Mesendoderm (in vitro differentiated cells): ENCODE measurements around the gene LRRC7.
"Not testable (repeated sequence)": the region's sequence is repeated elsewhere in the genome, so short reads cannot be mapped to it uniquely, and the experiment has no call there.

Experiments used
- DNase-seq: peaks from one replicate; pipeline ENCODE4 v3.0.0; 2013
- H2AK5ac ChIP-seq: 2 replicates; pipeline ENCODE4 v1.6.1; 2013; ENCODE audit warnings: low read length, inconsistent platforms
- H2BK120ac ChIP-seq: 2 replicates; pipeline ENCODE4 v1.6.1; 2013; ENCODE audit warnings: low read depth, mild to moderate bottlenecking, low read length, moderate library complexity, mixed read lengths
- H2BK15ac ChIP-seq: replicated peaks from 2 replicates; pipeline ENCODE4 v1.6.1; 2013; ENCODE audit warnings: low read depth, mild to moderate bottlenecking, moderate library complexity
- H2BK5ac ChIP-seq: 2 replicates; pipeline ENCODE4 v1.6.1; 2013; ENCODE audit warnings: low read length, inconsistent platforms
- H3K18ac ChIP-seq: 2 replicates; pipeline ENCODE4 v1.6.1; 2013; ENCODE audit warnings: mild to moderate bottlenecking, low read length, mixed read lengths
- H3K23ac ChIP-seq: one replicate; pipeline ENCODE4 v1.6.1; 2013; ENCODE audit warnings: low read length
- H3K27ac ChIP-seq: 2 replicates; pipeline ENCODE4 v1.5.1; 2013; ENCODE audit warnings: low read depth, mild to moderate bottlenecking, inconsistent platforms, low read length, moderate library complexity
- H3K27me3 ChIP-seq: 2 replicates; pipeline ENCODE4 v1.6.1; 2013; ENCODE audit warnings: low read length, control low read depth, mild to moderate bottlenecking, inconsistent platforms; ENCODE audit not compliant: insufficient read depth, poor library complexity
- H3K36me3 ChIP-seq: 2 replicates; pipeline ENCODE4 v1.6.1; 2013; ENCODE audit warnings: low read length, inconsistent platforms; ENCODE audit not compliant: control insufficient read depth, insufficient read depth
- H3K4ac ChIP-seq: one replicate; pipeline ENCODE4 v1.6.1; 2013; ENCODE audit warnings: low read depth, mild to moderate bottlenecking, low read length, moderate library complexity
- H3K4me1 ChIP-seq: 2 replicates; pipeline ENCODE4 v1.6.1; 2013; ENCODE audit warnings: low read depth, low read length, inconsistent platforms; ENCODE audit not compliant: control insufficient read depth
- H3K4me2 ChIP-seq: 2 replicates; pipeline ENCODE4 v1.6.1; 2013; ENCODE audit warnings: low read length
- H3K4me3 ChIP-seq: 2 replicates; pipeline ENCODE4 v1.5.1; 2013; ENCODE audit warnings: mild to moderate bottlenecking, low read length
- H3K56ac ChIP-seq: one replicate; pipeline ENCODE4 v1.6.1; 2013; ENCODE audit warnings: low read length
- H3K79me1 ChIP-seq: 2 replicates; pipeline ENCODE4 v1.6.1; 2013; ENCODE audit warnings: low read length, inconsistent platforms
- H3K79me2 ChIP-seq: 2 replicates; pipeline ENCODE4 v1.6.1; 2013; ENCODE audit warnings: mild to moderate bottlenecking, low read length; ENCODE audit not compliant: control insufficient read depth, insufficient read depth
- H3K9ac ChIP-seq: 2 replicates; pipeline ENCODE4 v1.6.1; 2013; ENCODE audit warnings: low read length, inconsistent platforms
- H4K5ac ChIP-seq: one replicate; pipeline ENCODE4 v1.6.1; 2013; ENCODE audit warnings: low read length
- H4K8ac ChIP-seq: one replicate; pipeline ENCODE4 v1.6.1; 2013; ENCODE audit warnings: low read depth, mild to moderate bottlenecking, control low read depth, low read length, moderate library complexity
- WGBS: extraction: QIAGEN DNeasy Blood & Tissue Kit; methylation state at CpG from one replicate; pipeline ENCODE4 v1.1.7; 2013; ENCODE audit warnings: low lambda C conversion rate, missing lambda C conversion rate; ENCODE audit not compliant: insufficient coverage; ENCODE audit errors: extremely low coverage; 5-methylcytosine and 5-hydroxymethylcytosine counted together

The LRRC7 gene

GRCh38 chr1:69862906-69863305 is 295.2 kb downstream of the LRRC7 start:
- no peak overlapping the region for H3K27ac ChIP-seq

GRCh38 chr1:69863704-69864103 is 296.0 kb downstream of the LRRC7 start:
- no peak overlapping the region for H3K4ac ChIP-seq
- no peak overlapping the region for H3K4me3 ChIP-seq
- H3K79me2 ChIP-seq, result no peaks in the 10 kb centered on the region
- H3K27me3 ChIP-seq, result no peaks in the 10 kb centered on the region
- H2BK5ac ChIP-seq, result no peak overlapping the region
- no peak overlapping the region for H4K5ac ChIP-seq
- H3K18ac ChIP-seq, result no peak overlapping the region
- no peak overlapping the region for H2AK5ac ChIP-seq
- no peak overlapping the region for H3K4me2 ChIP-seq
- H4K8ac ChIP-seq, result no peak overlapping the region
- H3K9ac ChIP-seq, result no peak overlapping the region
- H2BK120ac ChIP-seq, result no peak overlapping the region
- H2BK15ac ChIP-seq, result no peak overlapping the region
- no peak overlapping the region for H3K27ac ChIP-seq
- no peak overlapping the region for H3K56ac ChIP-seq
- no peak overlapping the region for H3K23ac ChIP-seq
- no CpG with 5 or more reads among the region's 1 CpG for WGBS
- no peaks in the 10 kb centered on the region for H3K36me3 ChIP-seq
- no peaks in the 10 kb centered on the region for H3K4me1 ChIP-seq
- no peak for DNase-seq
- H3K79me1 ChIP-seq, result no peaks in the 10 kb centered on the region

More at GRCh38 chr1:69862906-69863305, 295.2 kb downstream of the LRRC7 start:
- H3K4me1 ChIP-seq, result no peaks in the 10 kb centered on the region
- H3K79me2 ChIP-seq, result no peaks in the 10 kb centered on the region
- no peak overlapping the region for H3K9ac ChIP-seq
- no peak overlapping the region for H3K23ac ChIP-seq
- no peaks in the 10 kb centered on the region for H3K79me1 ChIP-seq
- H4K8ac ChIP-seq, result no peak overlapping the region
- WGBS, result no CpG with 5 or more reads among the region's 1 CpG
- no peak overlapping the region for H3K4ac ChIP-seq
- no peaks in the 10 kb centered on the region for H3K27me3 ChIP-seq
- H2AK5ac ChIP-seq, result no peak overlapping the region
- H4K5ac ChIP-seq, result no peak overlapping the region
- H2BK120ac ChIP-seq, result no peak overlapping the region
- H3K4me2 ChIP-seq, result no peak overlapping the region
- no peaks in the 10 kb centered on the region for H3K36me3 ChIP-seq
- no peak overlapping the region for H3K56ac ChIP-seq
- H2BK15ac ChIP-seq, result no peak overlapping the region
- H3K4me3 ChIP-seq, result no peak overlapping the region
- H2BK5ac ChIP-seq, result no peak overlapping the region
- DNase-seq, result no peak
- no peak overlapping the region for H3K18ac ChIP-seq

- Histone ChIP-seq H4K8ac (no peak overlapping the region), H3K4ac (no peak overlapping the region), H3K4me3 (no peak overlapping the region), H3K4me1 (no peaks in the 10 kb centered on the region), H3K79me2 (no peaks in the 10 kb centered on the region), H3K4me2 (no peak overlapping the region), H2AK5ac (no peak overlapping the region), H3K23ac (no peak overlapping the region), H2BK120ac (no peak overlapping the region), H3K27me3 (no peaks in the 10 kb centered on the region), H3K56ac (no peak overlapping the region), H3K18ac (no peak overlapping the region), H2BK5ac (no peak overlapping the region), H3K79me1 (no peaks in the 10 kb centered on the region), H3K27ac (no peak overlapping the region), H4K5ac (no peak overlapping the region), H2BK15ac (no peak overlapping the region), H3K9ac (no peak overlapping the region), H3K36me3 (no peaks in the 10 kb centered on the region)
- DNase-seq, result no peak
- no CpG with 5 or more reads among the region's 3 CpGs for WGBS
Measured at GRCh38 chr1:69871412-69871811, 303.7 kb downstream of the LRRC7 start.

GRCh38 chr1:69878338-69878737 is 310.6 kb downstream of the LRRC7 start:
- Histone ChIP-seq H3K4me3 (no peak overlapping the region), H3K4me1 (no peaks in the 10 kb centered on the region), H3K18ac (no peak overlapping the region), H3K27ac (no peak overlapping the region), H3K9ac (no peak overlapping the region), H3K27me3 (no peaks in the 10 kb centered on the region), H3K36me3 (no peaks in the 10 kb centered on the region), H3K56ac (no peak overlapping the region), H2AK5ac (no peak overlapping the region), H2BK5ac (no peak overlapping the region), H4K5ac (no peak overlapping the region), H3K23ac (no peak overlapping the region), H3K79me2 (no peaks in the 10 kb centered on the region), H3K4me2 (no peak overlapping the region), H3K4ac (no peak overlapping the region), H3K79me1 (no peaks in the 10 kb centered on the region), H2BK15ac (no peak overlapping the region), H2BK120ac (no peak overlapping the region), H4K8ac (no peak overlapping the region)
- DNase-seq, result peak; percentile 2
- WGBS, result no CpG with 5 or more reads among the region's 3 CpGs

- not testable (repeated sequence) for H3K56ac ChIP-seq, DNase-seq, H3K79me1 ChIP-seq, H3K79me2 ChIP-seq, H3K4me2 ChIP-seq, H3K27me3 ChIP-seq, H2BK120ac ChIP-seq, H3K18ac ChIP-seq, H4K5ac ChIP-seq, H3K36me3 ChIP-seq, H4K8ac ChIP-seq, H3K4me1 ChIP-seq, H2BK15ac ChIP-seq, H3K9ac ChIP-seq, H2AK5ac ChIP-seq, H3K4me3 ChIP-seq, H3K27ac ChIP-seq, H3K4ac ChIP-seq, H2BK5ac ChIP-seq, H3K23ac ChIP-seq
- no CpG with 5 or more reads among the region's 14 CpGs for WGBS
Measured at GRCh38 chr1:69888016-69888415, 320.3 kb downstream of the LRRC7 start.

- no peak overlapping the region for H4K8ac ChIP-seq
- H2BK15ac ChIP-seq, result no peak overlapping the region
- H2BK120ac ChIP-seq, result no peak overlapping the region
- no peak for DNase-seq
- no peaks in the 10 kb centered on the region for H3K27me3 ChIP-seq
- no peak overlapping the region for H3K18ac ChIP-seq
- no peak overlapping the region for H3K4ac ChIP-seq
- no peaks in the 10 kb centered on the region for H3K4me1 ChIP-seq
- WGBS, result no CpG with 5 or more reads among the region's 1 CpG
- no peak overlapping the region for H3K56ac ChIP-seq
- H3K4me2 ChIP-seq, result no peak overlapping the region
- no peaks in the 10 kb centered on the region for H3K79me2 ChIP-seq
- H3K23ac ChIP-seq, result no peak overlapping the region
- H3K27ac ChIP-seq, result no peak overlapping the region
- H3K36me3 ChIP-seq, result no peaks in the 10 kb centered on the region
- H2AK5ac ChIP-seq, result no peak overlapping the region
- H3K4me3 ChIP-seq, result no peak overlapping the region
- H4K5ac ChIP-seq, result no peak overlapping the region
- no peaks in the 10 kb centered on the region for H3K79me1 ChIP-seq
- no peak overlapping the region for H3K9ac ChIP-seq
- H2BK5ac ChIP-seq, result no peak overlapping the region
Measured at GRCh38 chr1:69888657-69889056, 320.9 kb downstream of the LRRC7 start.
